HG02571 (cell line): ENCODE results near the gene MGAM2.

Experiments used
- ATAC-seq: cut with Tn5 transposase; IDR thresholded peaks from one replicate; pipeline ENCODE4 v1.9.1; 2021; ENCODE audit warnings: mild to moderate bottlenecking, moderate library complexity; ENCODE audit not compliant: unreplicated experiment

The MGAM2 gene

GRCh38 chr7:142114207-142114606, 2.7 kb downstream of the MGAM2 start:
- no peak for ATAC-seq

GRCh38 chr7:142120524-142120923, 9.0 kb downstream of the MGAM2 start:
- no peak for ATAC-seq

DNA sequence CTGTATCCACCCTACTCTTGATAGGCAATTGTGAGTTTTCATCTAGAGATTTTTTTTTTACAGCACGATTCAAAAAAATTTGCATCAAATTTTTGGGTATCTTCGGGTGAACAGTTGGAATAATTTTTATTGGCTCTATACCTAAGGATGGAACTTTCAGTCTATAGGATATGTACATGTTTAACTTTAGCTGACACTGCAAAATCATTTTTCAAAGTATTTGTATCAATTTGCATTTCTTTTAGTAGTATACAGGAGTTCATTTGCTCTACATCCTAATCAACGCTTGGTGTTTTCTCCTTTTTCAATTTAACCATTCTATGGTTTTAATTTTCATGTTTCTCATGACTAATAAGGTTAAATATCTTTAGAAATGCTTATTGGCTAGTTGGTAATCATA, 11.7 kb downstream of the MGAM2 start:
- no peak for ATAC-seq

DNA sequence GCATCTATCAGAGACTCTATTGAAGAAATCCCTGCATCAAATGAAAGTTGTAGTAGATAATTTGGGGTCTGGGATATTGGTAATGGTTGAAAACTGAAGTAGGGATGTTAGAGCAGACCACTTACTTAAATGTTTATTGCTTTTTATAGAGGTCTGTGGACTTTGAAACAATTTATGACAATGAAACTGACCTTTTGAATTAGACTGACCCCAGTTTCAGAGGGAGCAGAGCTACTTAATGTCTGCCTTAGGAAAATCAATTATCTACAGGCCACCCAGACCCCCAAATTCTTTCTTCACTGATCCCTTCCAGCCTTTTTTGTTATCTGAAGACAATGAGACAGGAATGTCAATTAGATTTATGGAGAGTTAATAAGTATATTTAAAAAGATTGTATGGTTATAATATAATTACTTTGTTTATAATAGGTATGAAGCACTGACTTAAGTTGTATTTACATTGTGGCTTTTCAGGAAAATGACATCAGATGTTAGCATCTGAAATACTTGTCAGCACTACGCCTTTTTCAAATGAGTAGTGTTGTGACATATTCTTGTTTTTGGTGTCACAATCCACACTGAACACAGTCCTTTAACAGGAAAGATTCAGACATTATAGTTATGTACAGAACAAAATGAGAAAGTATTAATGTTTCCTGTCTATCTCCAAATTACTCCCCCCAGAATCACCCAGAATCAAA, 13.9 kb downstream of the MGAM2 start:
- no peak for ATAC-seq

DNA sequence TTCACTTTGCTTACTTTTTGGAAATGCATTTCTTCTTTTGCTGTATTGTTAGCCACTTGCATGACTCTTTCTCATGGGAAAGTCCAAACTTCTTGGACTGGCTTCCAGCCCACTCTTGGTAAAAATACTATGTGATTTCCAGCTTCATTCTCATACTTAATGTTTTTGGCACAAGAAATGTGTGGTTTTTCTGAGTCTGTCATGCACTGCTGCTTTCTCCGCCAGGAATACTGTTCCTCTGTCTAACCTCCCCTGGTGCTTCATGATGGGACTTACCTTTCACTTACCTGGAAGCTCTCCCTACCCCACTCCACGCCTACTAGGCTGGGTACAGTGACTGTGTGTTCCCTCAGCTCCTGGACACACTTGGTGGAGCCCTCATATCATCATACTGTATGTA, 18.7 kb downstream of the MGAM2 start:
- ATAC-seq = no peak

DNA sequence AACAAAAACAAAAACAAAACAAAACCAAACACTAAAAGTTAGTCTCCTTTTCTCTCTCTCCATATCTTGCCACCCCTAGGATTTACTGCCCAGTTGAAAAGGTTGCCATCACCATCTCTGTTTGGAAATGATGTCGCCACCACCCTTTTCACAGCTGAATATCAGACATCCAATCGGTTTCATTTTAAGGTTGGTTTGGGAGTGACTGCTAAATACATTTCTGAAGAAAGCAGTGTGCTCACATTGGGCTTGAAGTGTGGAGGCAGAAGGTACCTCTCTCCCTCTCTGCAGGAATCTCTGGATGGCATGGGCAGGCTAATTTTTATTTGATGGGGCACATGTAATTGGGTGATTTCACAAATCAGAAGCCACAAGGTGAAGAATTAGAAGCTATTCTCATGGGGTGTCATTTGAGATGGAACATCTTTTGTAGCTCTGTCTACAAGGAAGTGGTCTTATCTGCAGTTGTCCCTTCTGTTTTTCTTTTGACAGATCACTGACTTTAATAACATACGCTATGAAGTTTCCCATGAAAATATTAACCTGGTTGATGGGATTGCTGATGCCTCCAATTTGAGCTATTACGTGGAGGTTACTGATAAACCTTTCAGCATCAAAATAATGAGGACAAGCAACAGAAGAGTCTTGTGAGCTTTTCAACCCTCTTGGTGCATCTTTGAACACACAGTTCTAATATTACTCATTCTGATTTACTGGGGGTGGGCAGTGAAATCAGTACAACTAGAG, 20.1 kb downstream of the MGAM2 start:
- ATAC-seq = no peak

DNA sequence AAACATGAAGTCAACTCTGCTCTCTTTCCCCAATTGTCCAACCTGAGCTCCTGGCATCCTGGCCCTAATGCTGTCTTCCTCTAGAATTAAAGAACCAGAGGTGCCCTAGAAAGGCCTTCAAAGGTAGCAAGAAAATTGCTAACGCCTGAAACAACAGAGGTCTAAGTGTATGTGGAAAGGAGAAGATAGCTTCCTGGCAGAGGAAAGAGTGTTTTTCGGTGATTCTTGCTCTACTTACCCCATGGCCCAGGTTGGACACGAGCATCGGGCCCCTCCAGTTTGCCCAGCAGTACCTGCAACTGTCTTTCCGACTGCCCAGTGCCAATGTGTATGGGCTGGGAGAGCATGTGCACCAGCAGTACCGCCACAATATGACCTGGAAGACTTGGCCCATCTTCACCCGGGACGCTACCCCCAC, 22.2 kb downstream of the MGAM2 start:
- ATAC-seq = no peak

DNA sequence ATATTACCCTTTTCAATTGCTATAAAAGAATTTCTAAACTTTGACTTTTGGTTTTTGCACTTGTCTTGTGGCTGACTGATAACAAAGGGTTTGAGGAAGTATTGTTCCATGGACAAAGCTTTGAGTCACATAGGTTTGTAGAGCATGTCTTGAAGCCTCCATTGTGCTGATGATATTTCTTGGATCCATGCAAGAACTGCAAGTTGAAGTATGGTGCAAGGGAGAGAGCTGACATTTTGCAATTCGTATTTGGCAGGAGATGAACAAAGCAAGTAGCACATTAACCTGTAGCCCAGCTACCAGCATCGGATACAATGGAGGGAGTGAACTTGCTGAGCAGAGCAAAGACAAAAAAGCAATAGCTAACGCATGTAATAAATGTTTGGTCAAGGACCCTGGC, 23.4 kb downstream of the MGAM2 start:
- ATAC-seq = no peak

DNA sequence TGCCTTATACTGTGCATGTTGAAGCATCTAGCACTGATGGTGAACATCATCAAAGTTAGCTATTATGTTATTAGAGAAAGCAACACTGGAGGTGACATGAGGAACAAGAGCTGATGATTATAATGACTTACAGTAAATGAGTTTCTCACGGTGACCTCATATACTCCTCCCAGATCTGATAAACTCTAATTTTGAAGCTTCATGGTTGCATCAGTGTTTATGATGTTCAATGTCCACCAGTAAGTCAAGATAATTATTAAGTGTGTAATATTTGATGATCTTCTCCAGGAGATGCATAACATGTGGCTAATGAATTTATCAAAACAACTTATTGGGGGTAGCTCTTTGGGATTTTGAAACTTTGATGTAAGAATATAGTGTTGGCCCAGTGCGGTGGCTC, 27.5 kb downstream of the MGAM2 start:
- no peak for ATAC-seq

GRCh38 chr7:142139597-142140400, 28.3 kb downstream of the MGAM2 start:
- ATAC-seq = no peak

DNA sequence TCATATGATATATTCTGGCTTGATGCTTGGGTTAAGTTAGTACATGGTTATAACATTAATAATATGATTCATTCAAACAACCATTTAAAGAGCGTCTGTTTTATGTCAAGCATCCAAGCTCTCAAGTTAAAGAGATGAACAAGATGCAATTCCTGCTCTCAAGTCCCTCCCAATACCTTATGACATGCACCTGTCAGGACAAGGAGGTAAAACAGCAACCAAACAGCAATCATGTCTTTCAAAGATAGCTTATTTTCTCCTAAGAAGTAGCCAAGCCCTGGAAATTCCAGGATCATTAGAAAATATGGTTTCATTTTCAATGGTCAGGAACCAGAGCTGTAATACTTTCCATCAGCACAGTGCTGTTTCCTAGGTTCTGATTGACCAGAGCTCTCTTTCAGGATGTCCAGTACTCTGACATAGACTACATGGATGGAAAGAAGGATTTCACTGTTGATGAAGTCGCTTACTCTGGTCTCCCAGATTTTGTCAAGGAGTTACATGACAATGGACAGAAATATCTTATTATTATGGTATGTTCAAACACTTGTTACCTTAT, 29.0 kb downstream of the MGAM2 start:
- no peak for ATAC-seq

DNA sequence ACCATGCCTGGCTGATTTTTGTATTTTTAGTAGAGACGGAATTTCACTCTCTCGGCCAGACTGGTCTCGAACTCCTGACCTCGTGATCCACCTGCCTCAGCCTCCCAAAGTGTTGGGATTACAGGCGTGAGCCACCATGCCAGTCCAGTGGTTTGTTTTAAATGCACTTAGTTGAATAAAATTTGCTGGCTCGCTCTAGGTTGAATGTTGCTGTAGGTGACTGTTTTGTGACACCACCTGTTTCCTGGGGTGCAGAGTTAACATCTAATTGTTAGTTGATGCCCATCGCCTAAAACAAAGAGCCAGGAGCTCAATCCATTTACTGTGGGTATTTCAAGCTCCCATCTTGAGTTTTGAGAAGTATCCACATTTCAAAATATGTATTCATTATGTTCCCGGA, 31.2 kb downstream of the MGAM2 start:
- no peak for ATAC-seq

GRCh38 chr7:142146124-142146523, 34.6 kb downstream of the MGAM2 start:
- ATAC-seq = no peak

GRCh38 chr7:142150356-142150755, 38.8 kb downstream of the MGAM2 start:
- no peak for ATAC-seq

GRCh38 chr7:142150869-142151268, 39.4 kb downstream of the MGAM2 start:
- ATAC-seq = no peak

GRCh38 chr7:142152076-142152475, 40.6 kb downstream of the MGAM2 start:
- ATAC-seq = no peak

GRCh38 chr7:142153400-142153799, 41.9 kb downstream of the MGAM2 start:
- no peak for ATAC-seq

DNA sequence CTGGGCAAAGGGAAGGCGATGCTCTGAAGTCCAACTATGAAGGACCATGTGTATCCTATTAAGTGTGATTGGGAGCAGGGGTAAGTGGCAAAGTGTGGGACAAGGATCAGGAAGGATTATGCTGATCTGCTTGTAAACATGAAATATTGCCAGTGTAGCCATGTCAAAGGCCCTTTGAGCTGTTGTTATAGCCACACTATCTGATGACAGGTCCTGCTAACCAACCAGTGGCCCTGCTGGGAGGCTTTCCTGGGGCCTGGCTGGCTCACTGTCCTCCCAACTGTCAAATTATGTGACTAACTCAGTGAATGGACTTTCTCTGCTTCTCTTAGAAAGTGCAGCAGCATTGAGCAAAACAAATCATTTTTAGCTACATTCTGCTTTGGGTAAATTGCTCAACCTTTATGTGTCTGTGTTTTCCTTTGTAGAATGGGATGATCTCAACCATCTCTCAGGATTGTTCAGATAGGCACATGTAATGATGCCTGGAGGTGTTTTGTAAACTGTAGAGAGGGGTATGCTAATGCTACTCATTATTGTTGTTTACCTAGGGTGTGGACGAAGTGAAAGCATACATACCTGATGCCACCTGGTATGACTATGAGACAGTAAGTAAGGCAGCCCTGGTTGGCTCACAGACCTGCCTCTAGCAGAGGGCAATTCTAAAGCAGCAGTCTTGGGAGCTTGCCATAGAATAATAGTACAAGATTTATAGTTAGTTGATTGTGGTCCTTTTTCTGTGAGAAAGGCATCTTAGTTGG, 47.4 kb downstream of the MGAM2 start:
- no peak for ATAC-seq

GRCh38 chr7:142161921-142162320, 50.4 kb downstream of the MGAM2 start:
- ATAC-seq = no peak

DNA sequence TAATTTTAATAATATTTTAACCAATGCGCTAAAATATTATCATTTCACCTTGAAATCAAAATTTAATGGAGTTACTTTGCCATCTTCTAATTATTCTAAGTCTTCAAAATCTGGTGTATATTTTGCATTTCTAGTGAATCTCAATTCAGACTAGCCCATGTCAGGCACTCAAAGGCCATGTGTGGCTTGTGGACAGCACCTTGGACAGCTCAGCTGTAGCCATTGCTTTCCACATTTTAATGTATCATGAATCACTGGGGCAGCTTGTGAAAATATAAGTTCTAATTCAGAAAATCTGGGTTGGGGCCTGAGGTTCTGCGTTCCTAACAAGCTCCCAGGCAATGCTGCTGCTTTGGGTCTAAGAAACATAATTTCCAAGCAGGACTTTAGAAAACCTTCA, 57.2 kb downstream of the MGAM2 start:
- ATAC-seq = no peak

- no peak for ATAC-seq
Measured at GRCh38 chr7:142172932-142173331, 61.4 kb downstream of the MGAM2 start.
